A549 (cell line): ENCODE measurements around the gene GPR15LG.
"Not testable (repeated sequence)": the region's sequence is repeated elsewhere in the genome, so short reads cannot be mapped to it uniquely, and the experiment has no call there.

Experiments used
- BHLHE40 ChIP-seq: IDR thresholded peaks from 2 replicates; pipeline ENCODE4 v1.6.1; 2012; ENCODE audit warnings: low read depth, low read length, inconsistent platforms
- CBX2 ChIP-seq: fragments of 200-600 bp; sonication (generic); IDR thresholded peaks from 2 replicates; pipeline ENCODE4 v1.6.1; 2016; ENCODE audit warnings: low read depth, mild to moderate bottlenecking, borderline replicate concordance
- CHD4 ChIP-seq: fragments of 200-600 bp; sonication (generic); IDR thresholded peaks from 2 replicates; pipeline ENCODE4 v1.6.1; 2016; ENCODE audit warnings: antibody characterized with exemption, mild to moderate bottlenecking, borderline replicate concordance
- EHMT2 ChIP-seq: fragments of 200-600 bp; sonication (generic); IDR thresholded peaks from 2 replicates; pipeline ENCODE4 v1.6.1; 2016; ENCODE audit warnings: antibody characterized with exemption, low read depth, mild to moderate bottlenecking, moderate library complexity
- EP300 ChIP-seq, 2 experiments: fragments of >200 bp; sonication (Bioruptor Twin); formaldehyde crosslinking; IDR thresholded peaks; 2 replicates in 1 of 2; 3 replicates in 1 of 2; pipeline ENCODE4 v1.6.1; 2016 to 2017
- FOSB ChIP-seq: fragments of 250-450 bp; sonication (Bioruptor Pico); IDR thresholded peaks from 2 replicates; pipeline ENCODE4 v1.5.0; 2020; ENCODE audit warnings: mild to moderate bottlenecking, moderate library complexity
- MAFK ChIP-seq: fragments of 450-650 bp; IDR thresholded peaks from 2 replicates; pipeline ENCODE4 v1.6.1; 2014; ENCODE audit not compliant: partially characterized antibody
- MAZ ChIP-seq: fragments of 150-350 bp; IDR thresholded peaks from 2 replicates; pipeline ENCODE4 v1.6.1; 2014; ENCODE audit warnings: antibody characterized with exemption, low read depth, low read length, borderline replicate concordance
- POLR2A ChIP-seq: IDR thresholded peaks from 2 replicates; pipeline ENCODE4 v1.6.1; 2012; ENCODE audit warnings: mild to moderate bottlenecking, low read length
- TP53 ChIP-seq: fragments of 250-450 bp; sonication (Bioruptor Pico); IDR thresholded peaks from 2 replicates; pipeline ENCODE4 v1.5.0; 2021; ENCODE audit warnings: mild to moderate bottlenecking, moderate library complexity
- TF ChIP-seq, protein P1 (sequence below): fragments of 450-650 bp; IDR thresholded peaks from 2 replicates; pipeline ENCODE4 v1.6.1; 2014; ENCODE audit warnings: antibody characterized with exemption
- TF ChIP-seq, protein P2 (sequence below): fragments of >200 bp; sonication (Bioruptor Twin); formaldehyde crosslinking; IDR thresholded peaks from 3 replicates; pipeline ENCODE4 v1.5.1; 2016
- TF ChIP-seq, protein P3 (sequence below): fragments of 250-450 bp; sonication (Bioruptor Pico); IDR thresholded peaks from 2 replicates; pipeline ENCODE4 v1.5.0; 2021; ENCODE audit warnings: mild to moderate bottlenecking, moderate library complexity, borderline replicate concordance

DNA sequence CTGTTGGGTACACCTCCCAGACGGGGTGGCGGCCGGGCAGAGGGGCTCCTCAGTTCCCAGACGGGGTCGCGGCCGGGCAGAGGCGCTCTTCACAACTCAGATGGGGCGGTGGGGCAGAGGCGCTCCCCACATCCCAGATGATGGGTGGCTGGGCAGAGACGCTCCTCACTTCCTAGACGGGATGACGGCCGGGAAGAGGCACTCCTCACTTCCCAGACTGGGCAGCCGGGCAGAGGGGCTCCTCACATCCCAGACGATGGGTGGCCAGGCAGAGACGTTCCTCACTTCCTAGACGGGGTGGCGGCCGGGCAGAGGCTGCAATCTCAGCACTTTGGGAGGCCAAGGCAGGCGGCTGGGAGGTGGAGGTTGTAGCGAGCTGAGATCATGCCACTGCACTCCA lies 6.8 kb downstream of the GPR15LG start:
- TF ChIP-seq POLR2A; FOSB; CHD4; MAZ; TP53 (CRISPR knock-in tag); MAFK; BHLHE40; EP300 (IDR thresholded peaks at IDR 0.05); CBX2; EHMT2: not testable (repeated sequence)
- TF ChIP-seq, protein P1, sequence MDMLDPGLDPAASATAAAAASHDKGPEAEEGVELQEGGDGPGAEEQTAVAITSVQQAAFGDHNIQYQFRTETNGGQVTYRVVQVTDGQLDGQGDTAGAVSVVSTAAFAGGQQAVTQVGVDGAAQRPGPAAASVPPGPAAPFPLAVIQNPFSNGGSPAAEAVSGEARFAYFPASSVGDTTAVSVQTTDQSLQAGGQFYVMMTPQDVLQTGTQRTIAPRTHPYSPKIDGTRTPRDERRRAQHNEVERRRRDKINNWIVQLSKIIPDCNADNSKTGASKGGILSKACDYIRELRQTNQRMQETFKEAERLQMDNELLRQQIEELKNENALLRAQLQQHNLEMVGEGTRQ = not testable (repeated sequence)
- TF ChIP-seq, protein P2, sequence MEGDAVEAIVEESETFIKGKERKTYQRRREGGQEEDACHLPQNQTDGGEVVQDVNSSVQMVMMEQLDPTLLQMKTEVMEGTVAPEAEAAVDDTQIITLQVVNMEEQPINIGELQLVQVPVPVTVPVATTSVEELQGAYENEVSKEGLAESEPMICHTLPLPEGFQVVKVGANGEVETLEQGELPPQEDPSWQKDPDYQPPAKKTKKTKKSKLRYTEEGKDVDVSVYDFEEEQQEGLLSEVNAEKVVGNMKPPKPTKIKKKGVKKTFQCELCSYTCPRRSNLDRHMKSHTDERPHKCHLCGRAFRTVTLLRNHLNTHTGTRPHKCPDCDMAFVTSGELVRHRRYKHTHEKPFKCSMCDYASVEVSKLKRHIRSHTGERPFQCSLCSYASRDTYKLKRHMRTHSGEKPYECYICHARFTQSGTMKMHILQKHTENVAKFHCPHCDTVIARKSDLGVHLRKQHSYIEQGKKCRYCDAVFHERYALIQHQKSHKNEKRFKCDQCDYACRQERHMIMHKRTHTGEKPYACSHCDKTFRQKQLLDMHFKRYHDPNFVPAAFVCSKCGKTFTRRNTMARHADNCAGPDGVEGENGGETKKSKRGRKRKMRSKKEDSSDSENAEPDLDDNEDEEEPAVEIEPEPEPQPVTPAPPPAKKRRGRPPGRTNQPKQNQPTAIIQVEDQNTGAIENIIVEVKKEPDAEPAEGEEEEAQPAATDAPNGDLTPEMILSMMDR = not testable (repeated sequence)
- TF ChIP-seq, protein P3, sequence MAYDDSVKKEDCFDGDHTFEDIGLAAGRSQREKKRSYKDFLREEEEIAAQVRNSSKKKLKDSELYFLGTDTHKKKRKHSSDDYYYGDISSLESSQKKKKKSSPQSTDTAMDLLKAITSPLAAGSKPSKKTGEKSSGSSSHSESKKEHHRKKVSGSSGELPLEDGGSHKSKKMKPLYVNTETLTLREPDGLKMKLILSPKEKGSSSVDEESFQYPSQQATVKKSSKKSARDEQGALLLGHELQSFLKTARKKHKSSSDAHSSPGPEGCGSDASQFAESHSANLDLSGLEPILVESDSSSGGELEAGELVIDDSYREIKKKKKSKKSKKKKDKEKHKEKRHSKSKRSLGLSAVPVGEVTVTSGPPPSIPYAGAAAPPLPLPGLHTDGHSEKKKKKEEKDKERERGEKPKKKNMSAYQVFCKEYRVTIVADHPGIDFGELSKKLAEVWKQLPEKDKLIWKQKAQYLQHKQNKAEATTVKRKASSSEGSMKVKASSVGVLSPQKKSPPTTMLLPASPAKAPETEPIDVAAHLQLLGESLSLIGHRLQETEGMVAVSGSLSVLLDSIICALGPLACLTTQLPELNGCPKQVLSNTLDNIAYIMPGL = not testable (repeated sequence)
